Mucosa of stomach (tissue), 1 donor: Measurements from ENCODE around the gene GPC1.

Experiments used
- H3K27me3 ChIP-seq: one replicate; pipeline ENCODE4 v1.7.0; 2013; ENCODE audit warnings: mild to moderate bottlenecking, low read length; ENCODE audit not compliant: control insufficient read depth, insufficient read depth
- H3K36me3 ChIP-seq: one replicate; pipeline ENCODE4 v1.7.0; 2013; ENCODE audit warnings: low read length; ENCODE audit not compliant: control insufficient read depth, insufficient read depth
- H3K4me1 ChIP-seq: one replicate; pipeline ENCODE4 v1.7.0; 2013; ENCODE audit warnings: mild to moderate bottlenecking, low read length; ENCODE audit not compliant: control insufficient read depth, insufficient read depth
- H3K4me3 ChIP-seq: one replicate; pipeline ENCODE4 v1.7.0; 2013; ENCODE audit warnings: low read length
- H3K9ac ChIP-seq: one replicate; pipeline ENCODE4 v1.7.0; 2013; ENCODE audit warnings: mild to moderate bottlenecking, low read length, moderate library complexity
- H3K9me3 ChIP-seq: one replicate; pipeline ENCODE4 v1.7.0; 2013; ENCODE audit warnings: mild to moderate bottlenecking, low read length, moderate library complexity; ENCODE audit not compliant: control insufficient read depth
- donor health status: Pancreatic carcinoma.

Gene GPC1

GRCh38 chr2:240512666-240513535, 77.4 kb downstream of the GPC1 start:
- H3K9ac ChIP-seq, result no peak overlapping the region
- H3K36me3 ChIP-seq, result no peaks in the 10 kb centered on the region
- no peaks in the 10 kb centered on the region for H3K27me3 ChIP-seq
- no peaks in the 10 kb centered on the region for H3K9me3 ChIP-seq
- H3K4me3 ChIP-seq, result no peak overlapping the region
- peaks cover 4% of the 10 kb centered on the region for H3K4me1 ChIP-seq

- Histone ChIP-seq H3K36me3 (no peaks in the 10 kb centered on the region), H3K4me1 (peaks cover 4% of the 10 kb centered on the region), H3K27me3 (no peaks in the 10 kb centered on the region), H3K4me3 (no peak overlapping the region), H3K9me3 (no peaks in the 10 kb centered on the region), H3K9ac (no peak overlapping the region)
These were observed 78.3 kb downstream of the GPC1 start for GRCh38 chr2:240513549-240514287.

- no peaks in the 10 kb centered on the region for H3K36me3 ChIP-seq
- no peak overlapping the region for H3K4me3 ChIP-seq
- peaks cover 4% of the 10 kb centered on the region for H3K4me1 ChIP-seq
- no peaks in the 10 kb centered on the region for H3K27me3 ChIP-seq
- no peak overlapping the region for H3K9ac ChIP-seq
- no peaks in the 10 kb centered on the region for H3K9me3 ChIP-seq
These were observed 79.2 kb downstream of the GPC1 start for GRCh38 chr2:240514631-240515030.

GRCh38 chr2:240517342-240517741, 81.9 kb downstream of the GPC1 start:
- H3K4me3 ChIP-seq, result no peak overlapping the region

More at GRCh38 chr2:240517342-240517741, 81.9 kb downstream of the GPC1 start:
- H3K9me3 ChIP-seq, result no peaks in the 10 kb centered on the region
- H3K4me1 ChIP-seq, result peaks cover 4% of the 10 kb centered on the region
- no peak overlapping the region for H3K9ac ChIP-seq
- H3K27me3 ChIP-seq, result no peaks in the 10 kb centered on the region
- H3K36me3 ChIP-seq, result no peaks in the 10 kb centered on the region
